Stomach (tissue), 9 donors: ENCODE measurements around the gene TBC1D5. TPM values are rescaled to one million over a fixed set of nuclear protein-coding genes. Genes with fewer than 3 reads are reported as not detected.
"Not testable (repeated sequence)": the region's sequence is repeated elsewhere in the genome, so short reads cannot be mapped to it uniquely, and the experiment has no call there.

ENCODE experiments used
- DNase-seq, 2 donors: peaks; one replicate each; pipeline versions ENCODE4 v3.0.0 to v3.0.0-alpha.2; 2013 to 2019
- H3K27ac ChIP-seq, 5 donors: fragments of 200-600 bp in 4 of 5; sonication (generic) in 4 of 5; one replicate each; pipeline ENCODE4 v1.5.1; 2013 to 2019; ENCODE audit warnings: mild to moderate bottlenecking in 1 of 5, moderate library complexity in 1 of 5
- H3K27me3 ChIP-seq, 3 donors: fragments of 200-600 bp; sonication (generic); one replicate each; pipeline ENCODE4 v1.5.1; 2017 to 2019; ENCODE audit warnings: mixed run types in 1 of 3
- H3K36me3 ChIP-seq, 4 donors: fragments of 200-600 bp; sonication (generic); 1 replicate in 3 of 4; 2 replicates in 1 of 4; pipeline ENCODE4 v1.5.1; 2016 to 2019
- H3K4me1 ChIP-seq, 4 donors: fragments of 200-600 bp; sonication (generic); one replicate each; pipeline ENCODE4 v1.5.1; 2016 to 2019
- H3K4me3 ChIP-seq, 4 donors: fragments of 200-600 bp; sonication (generic) in 3 of 4; one replicate each; pipeline ENCODE4 v1.5.1; 2016 to 2019; ENCODE audit warnings: mild to moderate bottlenecking in 1 of 4
- H3K9me3 ChIP-seq, 4 donors: fragments of 200-600 bp; sonication (generic); one replicate each; pipeline ENCODE4 v1.5.1; 2016 to 2019
- CTCF ChIP-seq, 7 experiments: fragments of 450-650 bp in 4 of 7; fragments of 200-600 bp in 3 of 7; sonication (generic) in 3 of 7; IDR thresholded peaks; one replicate each; pipeline ENCODE4 v1.5.1; 2016 to 2019; ENCODE audit warnings: antibody characterized with exemption in 7 of 7, control low read depth in 2 of 7, mild to moderate bottlenecking in 1 of 7
- EP300 ChIP-seq: sonication (generic); formaldehyde crosslinking; IDR thresholded peaks from one replicate; pipeline ENCODE4 v1.6.1; 2017; ENCODE audit warnings: antibody characterized with exemption
- POLR2A ChIP-seq, 4 donors: fragments of 450-650 bp; IDR thresholded peaks; one replicate each; pipeline ENCODE4 v1.6.1; 2016; ENCODE audit warnings: antibody characterized with exemption in 4 of 4, control low read depth in 2 of 4, mild to moderate bottlenecking in 1 of 4, moderate library complexity in 1 of 4
- POLR2AphosphoS5 ChIP-seq, 3 donors: sonication (generic); formaldehyde crosslinking; IDR thresholded peaks; one replicate each; pipeline ENCODE4 v1.6.1; 2016; ENCODE audit warnings: antibody characterized with exemption in 3 of 3
- WGBS, 5 donors: extraction: QIAGEN DNeasy Blood & Tissue Kit in 3 of 5; methylation state at CpG; one replicate each; pipeline versions ENCODE4 v1.1.5 to v1.1.7; 2013 to 2018; 5-methylcytosine and 5-hydroxymethylcytosine counted together
- intact Hi-C: fragments of 100-400 bp; cut with DNase I; formaldehyde crosslinking; loops from one replicate; pipeline ENCODE4 v1.15.1; 2023; ENCODE audit warnings: low total_unique reads
- polyA plus RNA-seq, 3 donors: library from polyadenylated mRNA; stranded (reverse); fragments of 200-250 nt; gene quantifications; one replicate each; pipeline ENCODE4 v1.2.3, GENCODE V29; 2013
- total RNA-seq, 5 donors: library from RNA; depleted of rRNA; stranded (reverse); fragments of >200 nt; gene quantifications; one replicate each; pipeline versions ENCODE4 v1.1.0 to v1.2.3, GENCODE V29; 2014 to 2016
- donor health status: healthy with polysubstance abuse.
- donor health status: Bipolar disorder and iron deficiency.
- donor health status: healthy.

The TBC1D5 gene
- total and polyA plus RNA-seq, 8 donors = 4.7 to 75.1 (median 32.0) TPM

GRCh38 chr3:17733768-17734167 lies 8.7 kb downstream of the TBC1D5 start:
- TF ChIP-seq CTCF (IDR thresholded peaks at IDR 0.05) (no peak), EP300 (no peak), POLR2AphosphoS5 (IDR thresholded peaks at IDR 0.05) (no peak), POLR2A (IDR thresholded peaks at IDR 0.05) (no peak)

DNA sequence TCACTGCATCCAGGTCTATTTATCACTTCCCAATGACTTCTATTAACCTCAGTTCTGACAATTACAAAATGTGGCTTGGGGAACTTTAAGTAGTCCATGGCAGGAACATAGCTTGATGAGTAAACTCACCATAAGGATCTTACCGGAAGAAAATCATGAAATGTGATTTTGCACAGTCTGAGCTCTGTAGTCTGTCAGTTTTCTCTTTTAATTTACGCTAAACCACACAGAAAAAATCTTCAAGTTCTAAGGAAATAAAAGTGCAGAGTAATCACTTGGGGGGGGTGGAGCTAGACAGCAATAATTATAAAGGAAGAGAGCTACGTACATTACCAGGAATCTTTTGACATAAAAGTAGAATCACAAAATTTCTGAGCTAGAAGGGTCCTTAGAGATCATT lies 9.2 kb downstream of the TBC1D5 start:
- WGBS, 5 donors = 82 to 98% (median 89%) methylated on average over 3 of the region's 3 CpGs

More at GRCh38 chr3:17733768-17734167, 8.7 kb downstream of the TBC1D5 start:
- H3K36me3 ChIP-seq = peaks cover 0 to 5% (median 1%) of the 10 kb centered on the region in 4 donors
- 91 to 100% (median 96%) methylated on average over 2 of the region's 2 CpGs for WGBS, 5 donors
- no peak for DNase-seq
- H3K4me3 ChIP-seq = no peak overlapping the region
- H3K4me1 ChIP-seq = peaks cover 3 to 23% (median 12%) of the 10 kb centered on the region in 4 donors
- H3K27me3 ChIP-seq = no peaks in the 10 kb centered on the region
- no peak overlapping the region for H3K27ac ChIP-seq
- intact Hi-C loops = no loop called here
- H3K9me3 ChIP-seq = no peaks in the 10 kb centered on the region

GRCh38 chr3:17730318-17730967 lies 12.0 kb downstream of the TBC1D5 start:
- no peaks in the 10 kb centered on the region for H3K27me3 ChIP-seq
- H3K4me3 ChIP-seq = no peak overlapping the region
- H3K27ac ChIP-seq = no peak overlapping the region
- peaks cover 0 to 15% (median 7%) of the 10 kb centered on the region in 4 donors for H3K36me3 ChIP-seq
- WGBS, 5 donors = 74 to 86% (median 79%) methylated on average over 4 of the region's 4 CpGs
- TF ChIP-seq CTCF (IDR thresholded peaks at IDR 0.05) (no peak), EP300 (no peak), POLR2AphosphoS5 (IDR thresholded peaks at IDR 0.05) (no peak), POLR2A (IDR thresholded peaks at IDR 0.05) (no peak)
- no peaks in the 10 kb centered on the region for H3K9me3 ChIP-seq
- intact Hi-C loops = no loop called here
- no peaks in the 10 kb centered on the region for H3K4me1 ChIP-seq
- DNase-seq = no peak

More for the DNA sequence above, 9.2 kb downstream of the TBC1D5 start:
- Histone ChIP-seq H3K36me3 (peaks cover 0 to 5% (median 1%) of the 10 kb centered on the region in 4 donors), H3K27me3 (no peaks in the 10 kb centered on the region), H3K4me3 (no peak overlapping the region), H3K9me3 (no peaks in the 10 kb centered on the region), H3K27ac (no peak overlapping the region), H3K4me1 (peaks cover 0 to 17% (median 9%) of the 10 kb centered on the region in 4 donors)
- intact Hi-C loops = no loop called here
- no peak for DNase-seq
- TF ChIP-seq POLR2AphosphoS5 (IDR thresholded peaks at IDR 0.05) = no peak
- no peak for TF ChIP-seq EP300
- no peak for TF ChIP-seq CTCF (IDR thresholded peaks at IDR 0.05)

GRCh38 chr3:17726313-17726712 lies 16.1 kb downstream of the TBC1D5 start:
- Histone ChIP-seq H3K9me3 (no peaks in the 10 kb centered on the region), H3K4me3 (no peak overlapping the region), H3K36me3 (peaks cover 0 to 15% (median 11%) of the 10 kb centered on the region in 4 donors), H3K27me3 (no peaks in the 10 kb centered on the region), H3K27ac (no peak overlapping the region), H3K4me1 (no peaks in the 10 kb centered on the region)
- no peak for DNase-seq
- intact Hi-C loops = no loop called here
- 97 to 100% (median 98%) methylated on average over 1 of the region's 1 CpG for WGBS, 5 donors
- TF ChIP-seq POLR2AphosphoS5 (IDR thresholded peaks at IDR 0.05) (no peak), CTCF (IDR thresholded peaks at IDR 0.05) (no peak), POLR2A (IDR thresholded peaks at IDR 0.05) (no peak), EP300 (no peak)

DNA sequence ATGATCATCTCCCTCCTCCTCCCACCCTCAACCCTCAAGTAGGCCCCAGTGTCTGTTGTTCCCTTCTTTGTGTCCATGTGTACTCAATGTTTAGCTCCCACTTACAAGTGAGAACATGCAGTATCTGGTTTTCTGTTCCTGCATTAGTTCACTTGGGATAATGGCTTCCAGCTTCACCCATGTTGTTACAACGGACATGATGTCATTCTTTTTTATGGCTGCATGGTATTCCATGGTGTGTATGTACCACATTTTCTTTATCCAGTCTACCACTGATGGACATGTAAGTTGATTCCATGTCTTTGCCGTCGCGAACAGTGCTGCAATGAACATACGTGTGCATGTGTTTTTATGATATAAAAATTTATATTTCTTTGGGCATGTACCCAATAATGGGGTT lies 16.6 kb downstream of the TBC1D5 start:
- DNase-seq, H3K9me3 ChIP-seq, H3K27me3 ChIP-seq, H3K4me3 ChIP-seq, H3K27ac ChIP-seq, intact Hi-C loops, H3K4me1 ChIP-seq: not testable (repeated sequence)
- H3K36me3 ChIP-seq = peaks cover 0 to 12% (median 11%) of the 10 kb centered on the region in 4 donors
- WGBS, 5 donors = 98 to 99% (median 99%) methylated on average over 5 of the region's 5 CpGs
